GM12864 (cell line): ENCODE data around the gene DERA.

Experiments
- DNase-seq: peaks from one replicate; pipeline ENCODE4 v3.0.0-alpha.2; 2011; ENCODE audit warnings: low read depth
- H3K4me3 ChIP-seq: 2 replicates; pipeline ENCODE4 v1.5.1; 2011; ENCODE audit warnings: mild to moderate bottlenecking, low read depth, low read length, control low read depth
- CTCF ChIP-seq: IDR thresholded peaks from 2 replicates; pipeline ENCODE4 v1.5.1; 2011; ENCODE audit warnings: low read depth, mild to moderate bottlenecking, moderate library complexity, low read length, control low read depth, inconsistent platforms; ENCODE audit errors: missing control alignments

The DERA gene

GRCh38 chr12:15982471-15982870 is 71.3 kb downstream of the DERA start:
- no peak overlapping the region for H3K4me3 ChIP-seq
- TF ChIP-seq CTCF, result no peak
- DNase-seq, result no peak

GRCh38 chr12:15982921-15983320 is 71.8 kb downstream of the DERA start:
- DNase-seq, result no peak
- no peak for TF ChIP-seq CTCF
- no peak overlapping the region for H3K4me3 ChIP-seq

GRCh38 chr12:15984097-15984800 is 73.1 kb downstream of the DERA start:
- no peak for TF ChIP-seq CTCF

GRCh38 chr12:15984963-15985362 is 73.8 kb downstream of the DERA start:
- no peak for TF ChIP-seq CTCF
- DNase-seq, result no peak
- no peak overlapping the region for H3K4me3 ChIP-seq

More at GRCh38 chr12:15984097-15984800, 73.1 kb downstream of the DERA start:
- no peak for DNase-seq
- H3K4me3 ChIP-seq, result no peak overlapping the region

GRCh38 chr12:15987696-15988095 is 76.6 kb downstream of the DERA start:
- no peak for TF ChIP-seq CTCF
- no peak overlapping the region for H3K4me3 ChIP-seq
- no peak for DNase-seq

- no peak for TF ChIP-seq CTCF
- no peak overlapping the region for H3K4me3 ChIP-seq
Measured at GRCh38 chr12:15988983-15989755, 78.0 kb downstream of the DERA start.

GRCh38 chr12:15995801-15996200 is 84.7 kb downstream of the DERA start:
- no peak overlapping the region for H3K4me3 ChIP-seq
- no peak for TF ChIP-seq CTCF
- DNase-seq, result no peak

More at GRCh38 chr12:15988983-15989755, 78.0 kb downstream of the DERA start:
- no peak for DNase-seq
